ENCODE results near the gene BATF3.

- TF ChIP-seq CTCF (IDR thresholded peaks at IDR 0.05) (no peak), POLR2A (IDR thresholded peaks at IDR 0.05) (no peak)
These were observed 30.0 kb downstream of the BATF3 start for GRCh38 chr1:212669600-212669999.
